NOMO-1 (cell line): ENCODE results near the gene NXPE1.

Experiments
- DNase-seq, 2 experiments: peaks; one replicate each; lab custom pipeline; 2025; ENCODE audit not compliant: unreplicated experiment in 2 of 2; lab: John Stamatoyannopoulos, UW

The NXPE1 gene

DNA sequence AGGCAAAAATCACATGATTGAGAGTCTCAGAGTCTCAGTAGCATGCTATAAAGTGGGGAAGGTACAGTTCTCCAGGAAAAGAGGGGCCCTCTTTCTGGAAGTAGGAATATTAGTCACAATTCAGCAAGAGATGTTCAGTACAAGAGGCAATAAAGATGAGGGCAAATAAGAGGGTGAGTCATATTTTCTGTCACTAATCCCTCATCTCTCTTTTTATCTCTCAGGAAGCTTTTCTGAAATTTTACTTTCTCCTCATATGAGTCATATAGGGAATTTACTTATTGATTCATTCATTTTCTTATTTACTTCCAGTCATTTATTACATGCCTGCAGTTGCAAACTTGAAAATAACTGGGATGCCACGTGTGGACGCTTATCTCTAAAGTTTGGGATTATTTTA, 3.4 kb upstream of the NXPE1 start:
- no peak for DNase-seq

DNA sequence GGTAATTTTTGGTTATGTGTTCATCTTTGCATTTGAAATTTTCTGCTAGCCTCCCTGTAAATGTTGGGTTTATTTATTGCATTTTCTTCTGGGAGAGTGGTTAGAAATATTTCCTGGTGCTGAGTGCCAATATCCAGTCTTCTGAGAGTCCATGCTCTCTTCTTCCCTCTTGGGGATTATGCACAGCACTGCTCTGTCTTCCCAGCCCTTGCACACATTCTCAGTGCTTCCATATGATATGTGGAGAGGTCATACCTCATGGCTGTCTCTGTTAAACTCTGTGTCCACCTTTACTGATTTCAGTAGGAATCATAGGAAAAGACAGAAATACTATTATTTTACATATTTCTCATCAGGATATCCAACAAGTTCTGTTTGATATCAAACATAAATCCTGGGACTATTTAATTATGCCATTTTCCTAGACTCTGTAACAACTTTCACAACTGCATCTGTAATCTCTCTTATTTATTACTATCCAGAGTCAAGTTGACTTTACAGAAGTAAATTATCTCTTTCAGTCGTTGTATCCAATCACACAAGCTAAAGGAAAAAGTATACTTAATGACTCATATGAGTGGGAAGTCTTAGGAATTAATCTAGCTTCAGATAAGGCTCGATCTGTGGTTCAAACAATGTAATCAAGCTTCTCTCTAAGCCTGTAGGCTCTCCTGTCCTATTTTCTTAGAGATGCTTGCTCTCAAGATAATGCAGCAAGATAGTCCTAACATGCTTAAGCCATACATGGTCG, 2.7 kb upstream of the NXPE1 start:
- DNase-seq = no peak

DNA sequence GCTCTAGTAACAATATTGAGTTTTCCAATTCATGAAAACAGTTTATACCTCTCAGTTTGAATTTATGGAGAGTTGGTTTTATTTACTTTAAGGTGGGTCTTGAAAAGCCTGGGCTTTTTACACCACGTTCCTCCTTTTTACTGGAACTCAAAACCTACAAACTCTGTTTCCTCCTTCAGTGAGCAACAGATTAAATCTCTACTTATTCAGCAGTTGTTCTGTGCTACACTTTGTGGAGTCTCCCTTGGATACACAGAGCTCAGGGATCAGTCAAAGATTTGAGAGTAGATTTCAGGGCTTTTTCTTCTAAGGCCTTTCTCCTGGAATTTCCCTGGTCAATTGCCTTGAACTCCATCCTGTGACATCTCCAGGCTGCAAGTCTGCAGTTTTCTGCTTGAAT, 3.5 kb downstream of the NXPE1 start:
- DNase-seq = no peak

DNA sequence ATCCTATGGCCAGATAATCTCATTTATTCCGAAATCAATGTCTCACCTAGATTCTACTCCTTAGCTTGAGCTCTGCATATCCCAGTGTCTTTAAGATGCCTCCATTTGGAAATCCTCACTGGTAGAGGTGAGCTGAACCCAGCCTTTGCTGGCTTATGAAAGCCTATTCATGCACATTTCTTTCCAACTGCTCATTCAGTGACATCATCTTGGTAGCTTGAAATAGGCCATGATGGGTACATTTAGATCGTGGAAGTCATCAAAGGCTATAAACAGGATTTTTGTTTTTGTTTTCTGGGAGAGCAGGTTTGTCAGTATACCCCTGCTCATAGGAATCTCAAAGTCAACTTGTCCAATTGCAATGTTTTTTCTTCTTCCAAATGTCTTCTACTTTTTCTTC, 6.0 kb downstream of the NXPE1 start:
- no peak for DNase-seq

DNA sequence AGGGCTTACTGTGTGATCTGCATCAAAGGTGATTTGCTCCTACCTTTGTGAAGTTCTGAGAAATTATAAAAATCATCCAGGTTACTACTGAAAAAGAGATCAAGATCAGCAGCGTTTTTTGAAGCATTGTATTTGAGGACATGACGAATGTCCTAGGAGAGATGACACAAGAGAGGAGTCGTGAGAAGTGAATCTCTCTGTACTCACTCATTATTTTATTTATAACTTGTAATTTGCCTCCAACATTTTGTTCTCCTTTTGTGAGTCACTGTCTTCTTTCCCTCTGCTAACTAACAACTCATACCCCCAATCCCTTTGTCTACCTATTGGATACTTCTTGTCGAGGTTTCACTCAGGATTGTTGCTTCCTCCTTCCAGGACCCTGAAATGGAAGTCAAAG, 8.6 kb downstream of the NXPE1 start:
- no peak for DNase-seq

DNA sequence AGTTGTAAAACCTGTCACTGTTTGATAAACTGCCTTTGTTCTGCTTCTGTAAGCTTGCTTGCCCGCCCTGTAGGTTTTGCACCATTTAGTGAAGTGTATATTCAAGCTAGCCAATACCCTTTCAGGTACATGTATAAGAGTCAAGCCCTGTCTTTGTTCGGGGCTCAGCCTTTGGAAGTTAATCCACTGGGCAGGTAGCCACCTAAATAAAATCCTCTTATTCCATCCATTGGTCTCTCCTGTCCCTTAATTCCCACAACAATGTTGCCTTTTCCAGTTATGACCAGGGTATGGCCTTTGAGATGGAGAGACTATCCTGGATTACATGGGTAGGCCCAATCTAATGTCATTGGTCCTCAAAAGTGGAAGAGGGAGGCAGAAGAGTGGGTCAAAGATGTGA, 34.0 kb downstream of the NXPE1 start:
- no peak for DNase-seq

DNA sequence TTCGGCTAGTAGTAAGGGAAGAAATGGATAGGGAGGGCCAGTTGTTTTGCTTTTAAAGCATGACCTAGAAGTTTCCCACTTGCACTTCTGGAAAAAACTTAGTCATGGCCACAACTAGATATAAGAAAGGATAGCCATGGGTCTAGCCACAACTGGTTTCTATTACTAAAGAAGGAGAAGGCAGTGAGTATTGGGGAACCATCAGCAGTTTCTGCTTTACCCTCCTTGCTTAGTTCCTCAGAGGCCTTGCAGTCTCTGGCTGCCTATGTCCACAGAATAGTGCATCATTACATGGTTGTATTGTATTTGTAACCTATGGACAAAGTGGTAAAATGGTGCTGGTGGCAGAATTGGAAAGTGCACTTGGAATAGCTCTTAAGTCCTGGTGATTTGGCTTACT, 35.6 kb downstream of the NXPE1 start:
- no peak for DNase-seq

DNA sequence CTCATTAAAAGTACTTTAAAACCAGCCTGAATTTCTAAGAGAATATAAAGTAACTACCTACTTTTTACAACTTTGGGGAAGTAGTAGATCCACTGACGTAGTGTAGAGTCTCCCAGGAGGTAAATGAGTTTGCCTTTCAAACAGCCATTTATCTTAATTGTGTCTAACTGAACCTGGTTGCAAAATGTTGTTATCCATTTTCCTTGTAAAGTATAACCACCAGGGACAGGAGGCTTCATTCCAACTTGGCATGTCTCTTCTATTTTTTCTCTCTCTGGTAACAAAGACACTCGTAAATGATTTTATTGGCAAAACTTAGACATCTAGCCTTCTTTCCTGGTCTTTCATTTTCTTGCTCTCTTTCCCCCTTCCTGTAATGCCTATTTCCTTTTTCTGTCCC, 36.9 kb downstream of the NXPE1 start:
- no peak for DNase-seq

DNA sequence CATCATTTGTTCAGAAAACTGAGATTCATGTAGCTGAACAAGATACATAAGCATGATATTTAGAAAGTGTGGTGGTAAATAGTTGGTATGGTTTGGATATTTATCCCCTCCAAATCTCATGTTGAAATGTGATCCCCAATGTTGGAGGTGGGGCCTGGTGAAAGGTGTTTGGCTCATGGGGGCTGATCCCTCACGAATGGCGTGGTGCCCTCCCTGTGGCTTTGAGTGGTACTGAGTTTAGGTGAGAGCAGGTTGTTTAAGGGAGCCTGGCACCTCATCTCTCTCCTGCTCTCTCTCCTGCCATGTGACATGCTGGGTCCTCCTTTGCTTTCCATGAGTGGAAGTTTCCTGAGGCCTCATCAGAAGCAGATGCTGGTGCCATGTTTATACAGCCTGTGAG, 48.1 kb downstream of the NXPE1 start:
- no peak for DNase-seq

DNA sequence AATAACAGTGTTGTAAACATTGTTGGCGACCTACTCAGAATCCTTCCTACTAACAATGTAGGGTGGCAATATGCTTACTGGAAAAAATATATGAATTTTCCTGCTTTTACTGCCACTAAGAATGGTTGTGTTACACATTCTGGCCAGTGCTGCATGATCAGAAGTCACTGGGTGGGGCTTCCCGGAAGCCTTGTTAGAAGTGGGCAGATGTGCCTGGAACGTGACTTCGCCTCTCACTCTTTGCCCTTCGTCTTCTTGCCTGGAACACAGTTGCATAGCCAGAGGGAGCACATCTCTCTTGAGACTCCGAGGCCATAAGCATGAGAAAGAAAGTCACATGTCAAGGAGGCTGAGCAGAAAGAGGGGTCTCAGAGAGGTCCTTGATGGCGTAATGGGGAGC, 48.6 kb downstream of the NXPE1 start:
- no peak for DNase-seq

DNA sequence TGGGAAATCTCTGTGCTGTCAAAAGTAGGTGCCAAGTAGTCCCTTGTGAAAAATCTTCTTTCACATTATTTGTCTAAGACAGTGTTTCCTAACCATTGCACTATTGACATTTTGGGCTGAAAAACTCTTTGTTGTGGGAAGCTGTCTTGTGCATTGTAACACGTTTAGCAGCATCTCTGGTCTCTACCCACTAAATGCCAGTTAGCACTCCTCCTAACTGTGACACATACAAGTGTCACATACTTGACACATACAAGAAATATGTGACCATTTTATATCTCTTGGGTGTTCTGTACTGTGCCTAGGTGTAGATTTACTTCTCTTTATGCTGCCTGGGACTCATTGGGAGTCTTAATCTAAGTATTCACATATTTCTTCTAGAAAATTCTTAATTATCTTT, 57.8 kb downstream of the NXPE1 start:
- no peak for DNase-seq

DNA sequence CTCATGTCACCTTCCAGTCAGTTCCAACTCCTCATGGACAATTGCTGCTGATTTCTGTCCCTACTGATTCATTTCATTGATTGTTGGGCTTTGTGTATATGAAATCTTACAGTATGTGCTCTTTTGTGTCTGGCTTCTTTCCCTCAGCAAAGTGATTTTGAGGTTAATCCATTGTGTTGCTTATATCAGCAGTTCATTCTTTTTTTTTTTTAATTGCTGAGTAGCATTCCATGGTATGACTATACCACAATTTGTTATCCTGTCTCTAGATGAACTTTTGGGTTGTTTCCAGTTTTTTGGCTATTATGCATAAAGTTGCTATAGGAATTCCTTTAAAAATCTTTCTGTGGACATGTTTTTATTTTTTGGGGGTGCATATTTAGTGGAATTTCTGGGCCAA, 59.9 kb downstream of the NXPE1 start:
- no peak for DNase-seq

DNA sequence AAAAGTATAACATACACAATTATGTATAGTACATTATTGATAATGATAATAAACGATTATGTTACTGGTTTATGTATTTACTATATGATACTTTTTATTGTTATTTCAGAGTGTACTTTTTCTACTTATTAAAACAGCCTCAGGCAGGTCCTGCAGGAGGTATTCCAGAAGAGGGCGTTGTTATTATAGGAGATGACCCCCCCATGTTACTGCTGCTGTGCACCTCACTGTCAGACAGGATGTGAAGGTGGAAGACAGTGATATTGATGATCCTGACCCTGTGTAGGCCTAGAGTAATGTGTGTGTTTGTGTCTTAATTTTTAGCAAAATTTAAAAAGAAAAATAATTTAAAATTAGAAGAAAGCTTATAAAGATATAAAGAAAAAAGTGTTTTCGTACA, 62.8 kb downstream of the NXPE1 start:
- no peak for DNase-seq

DNA sequence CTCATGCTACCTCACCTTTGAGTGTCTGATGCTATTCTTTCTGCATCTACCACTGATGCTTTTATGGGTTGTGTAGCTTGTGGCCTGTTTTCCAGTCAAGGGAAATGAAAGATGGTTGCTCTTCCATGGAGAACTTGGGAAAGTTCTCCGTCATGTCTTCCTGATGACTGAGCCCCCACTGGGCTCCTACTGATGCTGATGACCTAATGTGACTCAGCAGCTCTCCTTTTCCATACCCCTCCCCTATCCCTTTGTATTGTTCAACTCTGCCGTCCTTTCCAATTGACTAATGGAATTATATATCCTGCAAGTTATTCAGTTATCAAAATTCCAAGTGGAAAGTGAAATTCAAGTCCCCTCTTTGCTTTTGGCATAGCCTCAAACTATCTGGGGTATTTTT, 75.8 kb downstream of the NXPE1 start:
- no peak for DNase-seq

DNA sequence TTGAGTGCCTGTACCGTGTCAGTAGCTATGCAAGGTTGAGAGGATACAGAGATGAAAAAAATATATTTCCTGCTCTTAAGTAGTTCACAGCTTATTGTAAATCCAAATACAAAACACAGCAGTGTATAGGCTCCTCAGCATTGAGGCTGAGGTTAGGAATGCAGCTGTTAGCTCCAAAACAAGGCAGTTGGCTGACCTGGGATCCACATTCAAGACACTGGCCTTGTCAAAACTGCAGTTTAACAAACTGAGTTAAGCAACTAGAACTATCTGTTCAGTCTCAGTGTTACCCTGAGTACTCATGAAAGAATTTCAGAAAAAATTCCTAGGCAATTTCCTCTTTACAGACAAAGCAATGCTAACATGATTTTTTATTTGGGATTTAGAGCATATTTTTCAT, 77.6 kb downstream of the NXPE1 start:
- DNase-seq = no peak

DNA sequence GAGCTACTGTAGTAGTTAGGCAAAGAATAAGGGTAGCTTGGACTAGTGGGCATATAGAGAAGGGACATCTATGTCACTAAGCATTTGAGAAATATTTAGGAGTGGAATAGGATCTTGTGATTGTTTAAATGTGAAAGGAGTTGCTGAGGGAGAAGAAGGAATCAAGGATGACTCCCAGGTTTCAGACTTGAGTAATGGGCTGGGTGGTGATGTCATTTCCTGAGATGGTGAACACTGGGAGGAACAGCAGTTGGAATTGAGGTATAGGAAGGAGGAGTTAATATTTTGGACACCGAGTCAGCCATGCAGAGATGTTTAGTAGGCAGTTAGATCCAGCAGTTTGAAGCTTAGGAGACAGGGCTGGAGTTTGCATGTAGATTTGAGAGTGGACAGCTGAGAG, 80.3 kb downstream of the NXPE1 start:
- DNase-seq = no peak

DNA sequence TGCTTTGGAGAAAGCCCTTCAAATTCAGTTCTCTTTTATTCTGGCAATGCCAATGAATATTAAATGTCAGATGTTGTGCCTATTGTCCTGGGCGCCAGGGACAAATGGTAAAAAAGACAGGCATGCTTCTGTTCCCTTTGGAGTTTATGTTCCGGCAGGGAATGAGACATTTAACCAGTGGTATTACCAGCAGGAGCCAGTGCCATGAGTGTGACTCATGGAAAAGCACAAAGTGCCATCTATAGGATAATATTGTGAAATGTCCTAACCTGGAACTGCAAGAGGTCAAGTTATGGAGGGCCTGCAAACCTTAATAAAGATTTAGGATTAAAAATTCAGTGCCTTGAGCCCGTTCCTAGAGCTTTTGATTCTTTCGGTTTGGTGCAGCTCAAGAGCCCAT, 80.9 kb downstream of the NXPE1 start:
- no peak for DNase-seq

DNA sequence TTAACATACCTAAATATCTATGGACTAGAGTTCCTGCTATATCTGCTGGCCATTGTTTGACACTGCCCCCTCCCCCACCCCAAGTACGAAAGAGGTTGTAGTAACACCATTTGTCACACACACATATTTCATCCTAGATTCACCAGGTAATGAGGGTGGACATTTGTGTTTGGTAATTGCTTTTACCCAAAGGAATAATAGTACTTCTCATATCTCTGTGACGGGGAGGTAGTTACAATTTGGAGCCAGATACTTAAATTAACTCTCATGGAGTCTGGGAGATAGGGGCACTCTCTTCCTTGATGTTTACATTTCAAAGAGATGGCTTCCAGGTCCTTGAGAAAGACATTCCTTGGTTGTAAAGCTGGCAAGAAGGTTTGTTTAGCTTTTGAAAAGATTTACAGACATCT, 81.7 kb downstream of the NXPE1 start:
- no peak for DNase-seq

DNA sequence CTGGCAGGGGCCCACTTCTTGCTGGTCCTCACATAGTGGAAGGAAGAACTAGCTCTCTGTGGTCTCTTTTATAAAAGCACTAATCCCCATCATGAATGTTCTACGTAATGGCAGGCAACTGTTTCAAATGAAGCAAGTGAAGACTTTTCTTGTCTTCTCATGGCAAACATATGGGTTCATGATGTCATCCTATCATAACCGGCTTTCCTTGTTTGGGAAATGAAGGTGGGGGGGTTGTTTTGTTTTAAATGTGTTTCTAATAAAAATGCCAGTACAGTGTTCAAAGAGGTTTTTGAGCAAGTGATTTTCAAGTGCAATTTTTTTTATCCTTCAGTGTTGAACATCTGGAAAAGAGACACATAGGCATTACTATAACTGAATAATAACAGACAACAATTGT, 87.0 kb downstream of the NXPE1 start:
- DNase-seq = no peak
